ENCODE data around the gene HSPA12B.

HSPA12B gene

GRCh38 chr20:3755269-3755668 is 22.8 kb downstream of the HSPA12B start:
- no peak for TF ChIP-seq CTCF (IDR thresholded peaks at IDR 0.05; ENCODE audit: extremely low read depth, missing control alignments)
- no peak for DNase-seq (ENCODE audit: low spot score)

- no peak for DNase-seq (ENCODE audit: low spot score)
- TF ChIP-seq CTCF (IDR thresholded peaks at IDR 0.05; ENCODE audit: extremely low read depth, missing control alignments), result no peak
Measured at GRCh38 chr20:3755814-3756480, 23.5 kb downstream of the HSPA12B start.

- TF ChIP-seq CTCF (IDR thresholded peaks at IDR 0.05; ENCODE audit: extremely low read depth, missing control alignments), result no peak
- DNase-seq (ENCODE audit: low spot score), result no peak
Measured at GRCh38 chr20:3757268-3757667, 24.8 kb downstream of the HSPA12B start.

- no peak for TF ChIP-seq CTCF (IDR thresholded peaks at IDR 0.05; ENCODE audit: extremely low read depth, missing control alignments)
- DNase-seq (ENCODE audit: low spot score), result no peak
Measured at GRCh38 chr20:3758566-3758965, 26.1 kb downstream of the HSPA12B start.

GRCh38 chr20:3759316-3759823 is 26.9 kb downstream of the HSPA12B start:
- no peak for DNase-seq (ENCODE audit: low spot score)
- no peak for TF ChIP-seq CTCF (IDR thresholded peaks at IDR 0.05; ENCODE audit: extremely low read depth, missing control alignments)

- no peak for TF ChIP-seq CTCF (IDR thresholded peaks at IDR 0.05; ENCODE audit: extremely low read depth, missing control alignments)
- no peak for DNase-seq (ENCODE audit: low spot score)
Measured at GRCh38 chr20:3759884-3760283, 27.4 kb downstream of the HSPA12B start.

- no peak for TF ChIP-seq CTCF (IDR thresholded peaks at IDR 0.05; ENCODE audit: extremely low read depth, missing control alignments)
Measured at GRCh38 chr20:3760655-3761348, 28.3 kb downstream of the HSPA12B start.

More at GRCh38 chr20:3760655-3761348, 28.3 kb downstream of the HSPA12B start:
- no peak for DNase-seq (ENCODE audit: low spot score)

Data from GM20000 (cell line).